Hematopoietic multipotent progenitor cell treated with erythropoietin and hydrocortisone succinate and interleukin-3 and kit ligand, for 4 days (in vitro differentiated cells): Measurements from ENCODE around the gene KATNIP.
"Not testable (repeated sequence)": the region's sequence is repeated elsewhere in the genome, so short reads cannot be mapped to it uniquely, and the experiment has no call there.

ENCODE experiments used
- DNase-seq: peaks from one replicate; pipeline ENCODE4 v3.0.0-alpha.2; 2015

KATNIP gene

GRCh38 chr16:27539120-27539519 lies 10.8 kb upstream of the KATNIP start:
- DNase-seq: peak; percentile 37

GRCh38 chr16:27539636-27540035 lies 10.3 kb upstream of the KATNIP start:
- DNase-seq: no peak

- no peak for DNase-seq
Observed at GRCh38 chr16:27543801-27544200, 6.1 kb upstream of the KATNIP start.

GRCh38 chr16:27544671-27545070 lies 5.3 kb upstream of the KATNIP start:
- no peak for DNase-seq

GRCh38 chr16:27547134-27547533 lies 2.8 kb upstream of the KATNIP start:
- DNase-seq: peak; percentile 39

- DNase-seq: no peak
Observed at GRCh38 chr16:27547851-27548250, 2.1 kb upstream of the KATNIP start.

- DNase-seq: peak; percentile 47
Observed at GRCh38 chr16:27549464-27549745, 539 bp upstream of the KATNIP start.

- peak; percentile 13 for DNase-seq
Observed at GRCh38 chr16:27550582-27550920, 607 bp downstream of the KATNIP start.

- no peak for DNase-seq
Observed at GRCh38 chr16:27551036-27551435, 1.1 kb downstream of the KATNIP start.

- DNase-seq: no peak
Observed at GRCh38 chr16:27556471-27556870, 6.5 kb downstream of the KATNIP start.

- DNase-seq: no peak
Observed at GRCh38 chr16:27558434-27558833, 8.5 kb downstream of the KATNIP start.

GRCh38 chr16:27558932-27559331 lies 9.0 kb downstream of the KATNIP start:
- no peak for DNase-seq

GRCh38 chr16:27561216-27561615 lies 11.3 kb downstream of the KATNIP start:
- no peak for DNase-seq

- no peak for DNase-seq
Observed at GRCh38 chr16:27564224-27564623, 14.3 kb downstream of the KATNIP start.

GRCh38 chr16:27566417-27566816 lies 16.5 kb downstream of the KATNIP start:
- DNase-seq: peak; percentile 76

- DNase-seq: no peak
Observed at GRCh38 chr16:27568077-27568476, 18.1 kb downstream of the KATNIP start.

GRCh38 chr16:27570986-27571385 lies 21.0 kb downstream of the KATNIP start:
- DNase-seq: not testable (repeated sequence)

- DNase-seq: no peak
Observed at GRCh38 chr16:27571433-27572326, 21.7 kb downstream of the KATNIP start.

GRCh38 chr16:27572711-27573110 lies 22.8 kb downstream of the KATNIP start:
- DNase-seq: no peak

- DNase-seq: no peak
Observed at GRCh38 chr16:27576729-27577128, 26.8 kb downstream of the KATNIP start.

GRCh38 chr16:27579087-27579980 lies 29.4 kb downstream of the KATNIP start:
- no peak for DNase-seq

- DNase-seq: no peak
Observed at GRCh38 chr16:27582883-27583282, 32.9 kb downstream of the KATNIP start.

GRCh38 chr16:27583634-27584033 lies 33.7 kb downstream of the KATNIP start:
- no peak for DNase-seq

GRCh38 chr16:27585200-27585599 lies 35.3 kb downstream of the KATNIP start:
- no peak for DNase-seq
